GM12873 (cell line): ENCODE results near the gene NKX1-1.

Source experiments
- CTCF ChIP-seq: IDR thresholded peaks from 2 replicates; pipeline ENCODE4 v1.5.1; 2012; ENCODE audit warnings: low read depth, mild to moderate bottlenecking, moderate library complexity, low read length, control low read depth; ENCODE audit not compliant: insufficient read depth; ENCODE audit errors: missing control alignments

The NKX1-1 gene

DNA sequence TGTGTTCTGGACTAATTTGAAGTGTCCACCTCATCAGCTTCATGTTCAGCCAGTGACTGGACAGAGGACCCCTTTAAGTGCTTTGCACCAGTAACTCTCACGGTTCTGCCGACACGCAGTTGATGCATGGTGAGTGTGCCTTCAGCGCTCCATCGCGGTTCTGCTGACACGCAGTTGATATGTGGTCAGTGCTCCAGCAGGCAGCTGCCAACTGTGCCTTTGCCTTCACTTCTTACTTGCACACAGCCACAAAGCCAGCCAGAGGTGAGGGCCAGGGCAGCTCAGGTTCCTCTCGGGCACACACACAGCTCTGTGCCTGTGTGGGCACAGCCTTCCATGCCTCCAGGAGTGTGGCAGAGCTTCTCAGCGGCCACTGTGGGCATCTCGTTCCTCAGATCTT lies 12.4 kb downstream of the NKX1-1 start:
- TF ChIP-seq CTCF: no peak

GRCh38 chr4:1385373-1386340 lies 20.6 kb downstream of the NKX1-1 start:
- TF ChIP-seq CTCF: no peak

- TF ChIP-seq CTCF: no peak
Observed at GRCh38 chr4:1384675-1385372, 21.4 kb downstream of the NKX1-1 start.

GRCh38 chr4:1383728-1384591 lies 22.3 kb downstream of the NKX1-1 start:
- TF ChIP-seq CTCF: no peak

GRCh38 chr4:1382776-1383727 lies 23.2 kb downstream of the NKX1-1 start:
- no peak for TF ChIP-seq CTCF

GRCh38 chr4:1381944-1382541 lies 24.2 kb downstream of the NKX1-1 start:
- no peak for TF ChIP-seq CTCF
